ENCODE results near the gene USP24. TPM values are rescaled to one million over a fixed set of nuclear protein-coding genes. Genes with fewer than 3 reads are reported as not detected.

Gene USP24
- total RNA-seq, 4 donors from 2014 or later = 42.7 to 77.1 (median 64.8) TPM

DNA sequence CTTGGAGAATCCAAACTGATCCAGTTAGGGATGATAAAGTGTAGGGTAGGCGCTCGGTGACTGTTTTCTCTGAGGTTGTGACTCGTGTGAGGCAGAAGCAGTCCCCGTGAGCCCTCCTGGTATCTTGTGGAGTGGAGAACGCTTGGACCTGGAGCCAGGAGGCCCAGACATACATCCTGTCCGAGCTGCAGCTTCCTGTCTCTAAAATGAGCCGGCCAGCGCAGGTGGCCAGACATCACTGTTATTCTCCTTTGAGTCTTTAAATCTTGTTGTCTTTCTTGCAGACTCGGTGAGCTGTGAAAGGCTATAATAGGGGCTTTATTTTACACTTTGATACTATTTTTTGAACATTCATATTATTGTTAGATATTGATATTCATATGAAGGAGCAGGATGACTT, 163.5 kb downstream of the USP24 start:
- ATAC-seq (ENCODE audit: low FRiP score) = no peak
- TF ChIP-seq, protein P1, sequence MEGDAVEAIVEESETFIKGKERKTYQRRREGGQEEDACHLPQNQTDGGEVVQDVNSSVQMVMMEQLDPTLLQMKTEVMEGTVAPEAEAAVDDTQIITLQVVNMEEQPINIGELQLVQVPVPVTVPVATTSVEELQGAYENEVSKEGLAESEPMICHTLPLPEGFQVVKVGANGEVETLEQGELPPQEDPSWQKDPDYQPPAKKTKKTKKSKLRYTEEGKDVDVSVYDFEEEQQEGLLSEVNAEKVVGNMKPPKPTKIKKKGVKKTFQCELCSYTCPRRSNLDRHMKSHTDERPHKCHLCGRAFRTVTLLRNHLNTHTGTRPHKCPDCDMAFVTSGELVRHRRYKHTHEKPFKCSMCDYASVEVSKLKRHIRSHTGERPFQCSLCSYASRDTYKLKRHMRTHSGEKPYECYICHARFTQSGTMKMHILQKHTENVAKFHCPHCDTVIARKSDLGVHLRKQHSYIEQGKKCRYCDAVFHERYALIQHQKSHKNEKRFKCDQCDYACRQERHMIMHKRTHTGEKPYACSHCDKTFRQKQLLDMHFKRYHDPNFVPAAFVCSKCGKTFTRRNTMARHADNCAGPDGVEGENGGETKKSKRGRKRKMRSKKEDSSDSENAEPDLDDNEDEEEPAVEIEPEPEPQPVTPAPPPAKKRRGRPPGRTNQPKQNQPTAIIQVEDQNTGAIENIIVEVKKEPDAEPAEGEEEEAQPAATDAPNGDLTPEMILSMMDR (IDR thresholded peaks at IDR 0.05) = no peak
- DNase-seq (ENCODE audit: low spot score) = no peak

- ATAC-seq (ENCODE audit: low FRiP score) (no peak), DNase-seq (ENCODE audit: low spot score) (no peak)
- TF ChIP-seq, protein P1 (IDR thresholded peaks at IDR 0.05) = no peak
Observed at GRCh38 chr1:55051169-55051568, 164.0 kb downstream of the USP24 start.

DNA sequence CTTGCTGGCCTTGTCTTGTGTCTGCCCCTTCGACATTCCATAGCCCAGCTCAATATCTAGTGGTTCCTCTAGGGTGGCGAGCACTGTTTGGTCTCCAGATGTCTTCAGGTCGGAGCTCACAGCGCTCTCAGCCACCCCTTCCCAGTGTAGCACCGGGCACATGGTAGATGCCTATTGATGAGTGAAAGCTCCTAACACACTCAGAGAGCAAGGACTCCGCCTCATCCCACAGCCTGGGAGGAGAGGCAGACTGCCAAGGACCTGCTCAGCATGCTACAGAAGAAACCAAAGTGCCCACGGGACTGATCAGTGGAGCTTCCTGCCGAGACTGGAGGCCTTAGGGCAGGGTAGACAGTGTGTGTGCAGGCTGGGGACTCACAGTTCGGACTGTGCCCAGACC, 164.9 kb downstream of the USP24 start:
- ATAC-seq (ENCODE audit: low FRiP score) (no peak), DNase-seq (ENCODE audit: low spot score) (no peak)
- TF ChIP-seq, protein P1 (IDR thresholded peaks at IDR 0.05) = no peak

- ATAC-seq (ENCODE audit: low FRiP score) (no peak), DNase-seq (ENCODE audit: low spot score) (no peak)
Observed at GRCh38 chr1:55049914-55050278, 165.3 kb downstream of the USP24 start.

GRCh38 chr1:55049271-55049913, 165.8 kb downstream of the USP24 start:
- TF ChIP-seq, protein P1 (IDR thresholded peaks at IDR 0.05) = no peak
- ATAC-seq (ENCODE audit: low FRiP score) (no peak), DNase-seq (ENCODE audit: low spot score) (no peak)

More at GRCh38 chr1:55049914-55050278, 165.3 kb downstream of the USP24 start:
- TF ChIP-seq, protein P1 (IDR thresholded peaks at IDR 0.05) = no peak

GRCh38 chr1:55048453-55049270, 166.5 kb downstream of the USP24 start:
- DNase-seq (ENCODE audit: low spot score) = no peak
- no peak for ATAC-seq (ENCODE audit: low FRiP score)
- TF ChIP-seq, protein P1 (IDR thresholded peaks at IDR 0.05) = no peak

DNA sequence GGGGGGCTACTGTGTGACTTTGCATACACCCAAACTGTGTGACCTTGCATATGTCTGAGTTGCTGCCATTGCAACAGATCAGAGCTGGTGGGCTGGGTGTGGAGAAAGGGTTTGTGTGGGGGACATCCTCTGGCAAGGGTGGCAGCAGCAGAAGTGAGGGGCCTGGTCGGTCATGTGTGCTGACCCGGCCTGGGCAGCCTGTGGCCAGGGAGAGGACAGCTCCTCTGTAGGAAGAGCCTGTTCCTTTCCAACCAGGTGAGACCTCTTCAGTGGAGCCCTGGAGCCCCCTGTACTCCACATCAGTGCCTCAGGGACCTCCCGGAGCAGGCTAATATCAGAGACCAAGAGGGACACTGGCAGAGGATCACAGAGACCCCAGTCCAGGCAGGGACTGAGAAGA, 167.6 kb downstream of the USP24 start:
- no peak for ATAC-seq (ENCODE audit: low FRiP score)
- TF ChIP-seq, protein P1 (IDR thresholded peaks at IDR 0.05) = no peak
- no peak for DNase-seq (ENCODE audit: low spot score)

Measured in omental fat pad (tissue), 4 donors.